Right renal cortex interstitium (tissue), 3 donors: ENCODE results near the gene BCAS3. TPM values are rescaled to one million over a fixed set of nuclear protein-coding genes. Genes with fewer than 3 reads are reported as not detected.
"Not testable (repeated sequence)": the region's sequence is repeated elsewhere in the genome, so short reads cannot be mapped to it uniquely, and the experiment has no call there.

Experiments used
- DNase-seq, 3 donors: peaks; one replicate each; pipeline ENCODE4 v3.0.0-alpha.2; 2013; ENCODE audit warnings: low read depth in 3 of 3, low spot score in 2 of 3
- polyA plus RNA-seq, 3 donors: library from polyadenylated mRNA; unstranded; fragments of 120-200 nt; gene quantifications; one replicate each; pipeline ENCODE4 v1.2.1, GENCODE V29; 2013; ENCODE audit not compliant: insufficient read length in 3 of 3

Gene BCAS3
- polyA plus RNA-seq, 3 donors, result 27.6 to 28.5 (median 27.8) TPM

DNA sequence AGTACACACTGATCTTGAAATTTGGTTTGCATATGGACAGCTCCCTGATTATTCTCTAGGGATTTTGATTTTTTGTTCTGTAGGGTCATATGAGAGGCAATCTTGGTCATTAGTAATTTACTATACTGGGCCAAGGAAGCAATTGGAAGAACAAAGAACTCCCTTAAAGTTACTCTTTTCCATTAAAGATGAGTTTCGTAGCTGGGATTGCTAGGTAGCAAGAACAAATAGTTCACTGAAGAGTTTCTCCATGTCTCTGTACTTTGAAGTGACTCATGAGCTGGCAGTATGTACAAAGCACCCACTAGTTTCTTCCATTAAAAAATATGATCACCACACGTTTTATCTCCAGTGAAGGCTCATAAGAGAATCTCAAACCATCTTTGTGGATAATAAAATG is 6.2 kb upstream of the BCAS3 start:
- DNase-seq, result no peak

DNA sequence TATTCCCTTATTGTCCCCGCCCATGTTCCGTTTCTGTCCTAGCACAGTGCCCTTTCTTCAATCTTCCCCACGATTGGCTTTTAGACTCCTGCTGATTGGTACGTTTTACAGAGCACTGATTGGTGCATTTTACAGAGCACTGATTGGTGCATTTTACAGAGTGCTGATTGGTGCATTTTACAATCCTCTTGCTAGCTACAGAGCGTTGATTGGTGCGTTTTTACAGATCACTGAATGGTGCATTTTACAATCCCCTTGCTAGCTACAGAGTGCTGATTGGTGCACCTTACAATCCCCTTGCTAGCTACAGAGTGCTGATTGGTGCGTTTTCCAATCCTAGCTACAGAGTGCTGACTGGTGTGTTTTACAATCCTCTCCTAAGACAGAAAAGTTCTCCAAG is 3.0 kb upstream of the BCAS3 start:
- DNase-seq, result not testable (repeated sequence)

DNA sequence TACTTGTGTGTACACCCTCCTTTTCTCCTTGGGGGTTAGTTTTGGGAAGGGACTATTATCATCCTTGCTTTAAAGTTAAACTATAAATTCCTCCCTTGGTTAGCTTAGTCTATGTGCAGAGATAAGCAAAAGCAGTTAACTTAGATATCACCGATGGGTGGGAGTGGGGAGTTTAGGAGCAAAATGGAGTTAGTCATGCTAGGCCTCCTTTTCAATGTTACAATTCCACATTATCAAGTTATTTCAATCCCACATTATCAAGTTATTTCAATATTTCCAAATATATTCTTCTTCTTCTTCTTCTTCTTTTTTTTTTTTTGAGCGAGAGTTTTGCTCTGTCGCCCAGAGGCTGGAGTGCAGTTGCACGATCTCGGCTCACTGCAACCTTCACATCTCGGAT is 1.7 kb upstream of the BCAS3 start:
- no peak for DNase-seq

DNA sequence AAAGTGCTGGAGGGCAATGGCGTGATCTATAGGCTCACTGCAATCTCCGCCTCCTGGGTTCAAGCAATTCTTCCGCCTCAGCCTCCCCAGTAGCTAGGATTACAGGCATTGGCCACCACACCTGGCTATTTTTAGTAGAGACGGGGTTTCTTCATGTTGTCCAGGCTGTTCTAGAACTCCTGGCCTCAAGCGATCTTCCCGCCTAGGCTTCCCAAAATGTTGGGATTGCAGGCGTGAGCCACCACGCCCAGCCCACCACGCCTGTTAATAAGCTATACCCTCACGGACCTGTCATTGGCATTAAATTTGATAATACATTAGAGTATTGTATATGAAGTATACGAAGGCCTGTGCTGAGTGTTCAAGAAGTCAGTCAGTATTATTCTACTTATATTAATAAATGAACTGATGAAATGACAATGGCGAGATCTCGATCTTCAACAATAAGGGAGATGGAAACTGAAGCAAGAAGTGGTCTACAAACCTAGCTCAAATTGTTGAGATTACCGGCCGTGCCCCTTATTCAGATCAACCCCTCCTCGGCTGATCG is 818 bp upstream of the BCAS3 start:
- DNase-seq, result no peak

DNA sequence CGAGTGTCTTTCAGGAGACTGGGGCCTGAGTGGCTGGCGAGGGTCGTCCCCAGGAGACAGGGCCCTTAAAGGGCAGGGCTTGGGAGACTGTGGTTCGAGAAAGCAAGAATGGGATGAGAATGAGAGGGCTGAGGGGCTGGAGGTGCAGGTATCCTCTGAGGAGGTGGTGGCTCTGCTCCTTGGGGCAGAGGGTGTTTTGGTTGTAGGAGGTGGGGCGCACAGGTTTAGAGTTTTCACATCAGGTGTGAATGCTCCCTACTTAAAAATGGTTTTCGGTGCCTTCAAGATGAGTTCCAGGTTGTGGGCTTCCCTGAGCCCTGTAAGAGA is 430 bp downstream of the BCAS3 start:
- DNase-seq, result no peak

DNA sequence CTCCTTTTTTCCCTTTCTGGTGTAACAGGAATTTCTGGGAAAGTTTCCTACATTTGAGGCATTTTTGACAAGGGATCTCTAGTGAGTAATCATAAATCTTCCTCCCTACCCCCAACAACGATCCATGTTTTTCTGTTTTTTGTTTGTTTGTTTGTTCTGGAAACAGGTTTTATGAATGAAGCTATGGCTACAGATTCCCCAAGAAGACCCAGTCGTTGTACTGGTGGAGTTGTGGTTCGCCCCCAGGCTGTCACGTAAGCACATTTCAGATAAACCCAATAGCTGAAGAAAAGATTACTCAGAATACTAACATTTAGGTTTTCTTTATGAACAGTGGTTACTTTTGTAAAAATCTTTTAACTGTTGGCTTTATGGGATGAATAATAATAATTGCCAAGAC is 1.6 kb downstream of the BCAS3 start:
- no peak for DNase-seq

DNA sequence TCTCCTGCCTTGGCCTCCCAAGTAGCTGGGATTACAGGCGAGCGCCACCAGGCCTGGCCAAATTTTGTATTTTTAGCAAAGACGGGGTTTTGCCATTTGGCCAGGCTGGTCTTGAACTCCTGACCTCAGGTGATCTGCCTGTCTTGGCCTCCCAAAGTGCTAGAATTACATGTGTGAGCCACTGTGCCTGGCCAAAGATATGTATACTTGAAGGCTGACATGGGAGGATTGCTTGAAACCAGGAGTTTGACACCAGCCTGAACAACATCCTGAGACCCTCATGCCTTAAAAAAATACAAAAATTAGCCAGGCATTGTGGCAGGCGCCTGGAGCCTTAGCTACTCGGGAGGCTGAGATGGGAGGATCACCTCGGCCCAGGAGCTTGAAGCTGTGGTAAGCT is 3.1 kb downstream of the BCAS3 start:
- DNase-seq, result no peak

DNA sequence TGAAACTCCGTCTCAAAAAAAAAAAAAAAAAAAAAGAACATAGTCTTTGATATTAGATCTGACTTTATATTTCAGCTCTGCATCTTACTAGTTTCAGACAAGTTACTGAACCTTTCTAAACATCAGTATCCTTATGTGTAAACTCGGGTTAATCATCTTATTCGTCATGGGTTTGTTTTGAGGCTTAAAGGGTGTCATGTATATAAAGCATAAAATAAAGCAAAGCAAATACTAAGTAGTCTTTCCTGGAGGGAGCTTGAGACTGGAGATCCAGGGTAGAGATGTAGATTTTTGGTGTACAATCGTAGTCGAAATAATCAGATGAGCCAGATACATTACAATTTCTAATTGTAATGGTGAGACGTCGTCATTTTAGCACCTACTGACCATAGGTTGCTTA is 7.8 kb downstream of the BCAS3 start:
- no peak for DNase-seq

DNA sequence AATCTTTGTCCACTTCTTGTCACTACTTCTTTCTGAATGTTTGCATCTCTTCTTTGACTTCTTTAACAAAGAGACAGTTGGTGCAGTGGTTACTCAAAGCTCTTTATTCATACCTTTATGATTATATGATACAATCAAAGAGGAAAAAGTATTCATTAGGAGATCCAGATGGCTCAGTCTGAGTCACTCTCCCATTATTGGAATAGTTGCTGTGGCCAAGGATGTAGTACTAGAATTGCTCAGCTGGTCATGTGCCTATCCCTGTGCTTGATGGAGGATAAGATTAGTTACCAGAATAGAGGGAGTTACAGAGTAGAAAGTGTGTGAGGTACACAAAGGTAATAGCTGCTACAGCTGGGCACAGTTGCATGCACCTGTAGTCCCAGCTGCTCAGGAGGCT is 18.3 kb downstream of the BCAS3 start:
- DNase-seq, result no peak

DNA sequence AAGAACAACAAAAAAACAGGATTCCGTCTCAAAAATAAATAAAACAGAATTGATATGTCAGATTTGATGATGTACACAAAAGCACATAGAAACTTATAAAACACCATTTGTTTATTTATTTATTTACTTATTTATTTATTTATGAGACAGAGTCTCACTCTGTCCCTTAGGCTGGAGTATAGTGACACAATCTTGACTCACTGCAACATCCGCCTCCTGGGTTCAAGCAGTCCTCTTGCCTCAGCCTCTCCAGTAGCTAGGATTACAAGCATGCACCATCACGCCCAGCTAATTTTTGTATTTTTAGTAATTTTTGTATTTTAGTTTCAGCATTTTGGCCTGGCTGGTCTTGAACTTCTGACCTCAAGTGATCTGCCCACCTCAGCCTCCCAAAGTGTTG is 21.4 kb downstream of the BCAS3 start:
- DNase-seq, result no peak

DNA sequence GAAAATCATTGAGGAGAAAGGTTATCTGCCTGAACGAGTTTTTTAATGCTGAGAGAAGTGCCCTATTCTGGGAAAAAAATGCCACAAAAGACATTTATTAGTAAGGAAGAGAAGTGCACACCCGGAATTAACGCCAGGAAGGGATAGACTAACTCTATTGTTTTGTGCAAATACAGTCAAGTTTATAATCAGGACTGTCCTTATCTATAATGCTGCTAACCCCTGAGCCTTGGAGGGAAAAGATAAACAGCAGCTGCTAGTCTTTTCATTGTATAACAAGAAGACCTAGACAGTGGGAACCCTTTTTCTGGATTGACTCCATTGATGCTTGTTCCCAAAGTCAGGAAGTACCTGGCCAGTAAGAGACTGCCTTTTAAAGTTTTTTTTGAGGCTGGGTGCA is 26.5 kb downstream of the BCAS3 start:
- DNase-seq, result no peak

DNA sequence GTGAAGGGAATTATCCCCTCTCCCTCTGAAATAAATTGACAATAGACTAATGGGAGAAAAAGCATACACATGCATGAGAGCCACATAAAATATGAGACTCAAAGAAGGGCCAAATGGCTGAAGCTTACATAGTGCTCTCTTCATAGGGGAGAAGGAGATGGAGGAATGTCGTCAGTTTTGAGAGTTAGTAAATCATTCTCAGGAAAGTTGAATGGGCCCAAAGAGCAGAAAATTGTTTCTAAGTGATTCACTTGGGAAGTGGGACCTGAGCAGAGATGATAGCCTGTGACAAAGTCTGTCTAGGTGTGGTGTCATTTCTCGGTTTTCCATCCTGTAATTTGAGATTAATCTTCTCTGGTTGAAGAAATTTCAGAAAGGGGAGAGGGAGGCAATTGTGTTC is 35.0 kb downstream of the BCAS3 start:
- DNase-seq, result no peak

DNA sequence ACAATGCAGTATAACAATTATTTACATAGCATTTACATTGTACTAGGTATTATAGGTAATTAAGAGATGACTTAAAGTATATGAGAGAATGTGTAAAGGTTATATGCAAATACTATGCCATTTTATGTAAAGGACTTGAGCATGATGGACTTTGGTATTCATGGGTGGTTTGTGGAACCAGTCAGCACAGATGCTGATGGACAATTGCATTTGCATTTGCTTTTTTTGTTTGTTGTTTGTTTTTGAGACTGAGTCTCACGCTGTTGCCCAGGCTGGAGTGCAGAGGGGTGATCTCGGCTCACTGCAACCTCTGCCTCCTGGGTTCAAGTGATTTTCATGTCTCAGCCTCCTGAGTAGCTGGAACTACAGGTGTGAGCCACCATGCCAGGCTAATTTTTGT is 36.0 kb downstream of the BCAS3 start:
- no peak for DNase-seq

DNA sequence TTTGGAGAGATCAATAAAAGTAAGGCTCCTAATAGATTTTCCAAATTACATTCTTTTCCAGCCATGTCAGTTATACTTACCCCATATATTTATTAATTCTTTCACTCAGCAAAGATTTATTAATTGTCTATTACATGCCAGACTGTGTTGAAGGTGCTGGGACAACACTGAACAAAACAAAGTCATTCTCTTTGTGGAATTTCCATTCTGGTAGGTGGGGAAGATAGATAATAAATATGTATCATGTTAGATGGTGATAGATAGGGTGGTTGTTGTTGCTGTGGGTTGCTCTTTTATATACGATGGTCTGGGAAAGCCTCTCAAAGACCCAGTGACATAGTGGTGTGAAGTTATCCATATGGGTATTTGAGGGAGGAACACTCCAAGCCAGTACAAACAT is 39.1 kb downstream of the BCAS3 start:
- no peak for DNase-seq

DNA sequence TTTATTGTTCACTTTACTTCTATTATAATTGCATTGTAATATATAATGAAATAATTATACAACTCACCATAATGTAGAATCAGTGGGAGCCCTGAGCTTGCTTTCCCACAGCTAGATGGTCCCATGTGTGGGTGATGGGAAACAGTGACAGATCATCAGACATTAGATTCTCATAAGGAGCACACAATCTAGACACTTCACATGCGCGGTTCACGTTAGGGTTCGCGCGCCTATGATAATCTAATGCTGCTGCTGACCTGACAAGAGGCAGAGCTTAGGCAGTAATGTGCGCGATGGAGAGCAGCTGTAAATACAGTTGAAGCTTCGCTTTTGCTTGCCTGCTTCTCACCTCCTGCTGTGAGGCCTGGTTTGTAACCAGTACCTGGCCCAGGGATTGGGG is 40.2 kb downstream of the BCAS3 start:
- DNase-seq, result no peak

DNA sequence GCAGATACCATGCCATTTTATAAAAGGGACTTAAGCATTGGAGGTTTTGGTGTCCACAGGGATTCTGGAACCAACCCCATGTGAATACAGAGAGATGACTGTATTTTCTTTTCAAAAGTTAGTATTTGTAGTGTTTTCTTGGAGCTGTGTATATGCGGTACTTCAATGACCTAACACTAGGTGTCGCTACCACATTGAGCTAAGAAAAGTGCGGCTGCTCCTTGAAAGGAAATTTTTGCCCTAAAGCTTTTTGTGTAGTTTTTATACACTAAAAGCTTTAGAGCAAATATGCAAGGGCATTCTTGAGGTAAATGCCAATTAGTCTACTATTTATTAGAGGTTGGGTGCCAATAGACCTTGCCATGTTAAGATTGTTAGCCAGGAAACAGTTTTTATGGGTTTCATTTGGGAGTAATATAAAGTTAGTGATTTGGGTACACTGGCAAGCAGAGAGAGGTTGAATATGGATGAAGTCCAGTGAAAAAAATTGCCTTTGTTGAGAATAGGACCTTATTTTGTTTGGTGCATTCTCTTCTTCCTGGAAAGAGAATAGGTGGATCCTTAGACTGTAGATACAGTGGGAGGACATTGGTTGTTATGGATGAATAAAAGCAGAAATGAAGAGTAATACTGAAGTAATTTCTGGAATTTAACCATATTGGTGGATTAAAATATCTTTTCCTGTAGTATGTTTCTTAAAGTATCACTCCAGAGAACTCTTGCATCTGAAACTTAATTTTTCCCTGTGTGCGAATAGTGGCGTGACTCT is 43.3 kb downstream of the BCAS3 start:
- peak; percentile 57 to 61 (median 58) for DNase-seq

DNA sequence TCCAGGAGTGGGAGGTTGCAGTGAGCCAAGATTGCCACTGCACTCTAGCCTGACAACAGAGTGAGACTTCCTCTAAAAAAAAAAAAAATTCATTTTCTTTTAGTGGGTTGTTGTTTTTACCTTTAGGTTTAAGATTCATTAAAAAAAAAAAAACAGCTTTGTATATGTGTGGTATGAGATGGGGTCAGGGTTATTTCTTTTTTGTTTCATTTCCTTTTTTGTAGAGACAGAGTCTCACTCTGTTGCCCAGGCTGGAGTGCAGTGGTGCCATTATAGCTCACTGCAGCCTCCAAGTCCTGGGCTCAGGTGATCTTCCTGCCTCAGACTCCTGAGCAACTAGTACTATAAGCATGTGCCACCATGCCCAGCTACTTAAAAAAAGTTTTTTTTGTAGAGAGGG is 47.0 kb downstream of the BCAS3 start:
- DNase-seq, result no peak

DNA sequence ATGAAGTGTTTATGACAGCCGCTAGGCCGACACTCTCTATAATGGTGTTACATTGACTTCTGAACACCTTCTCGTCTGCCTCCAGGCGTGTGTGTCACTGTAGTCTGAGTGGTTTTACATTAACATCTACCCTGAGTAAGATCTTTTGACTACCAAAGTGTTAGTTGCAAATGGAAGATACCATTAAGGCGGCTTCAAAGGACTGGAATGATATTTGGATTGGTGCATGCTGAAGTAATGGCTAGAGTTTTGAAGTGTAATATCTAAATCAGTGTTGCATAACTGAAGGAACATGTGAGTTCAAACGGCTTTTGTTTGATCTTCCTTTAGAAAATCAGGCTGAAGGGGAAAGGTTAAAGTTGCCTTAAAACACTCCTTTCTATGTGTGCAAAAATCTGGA is 52.2 kb downstream of the BCAS3 start:
- DNase-seq, result no peak

DNA sequence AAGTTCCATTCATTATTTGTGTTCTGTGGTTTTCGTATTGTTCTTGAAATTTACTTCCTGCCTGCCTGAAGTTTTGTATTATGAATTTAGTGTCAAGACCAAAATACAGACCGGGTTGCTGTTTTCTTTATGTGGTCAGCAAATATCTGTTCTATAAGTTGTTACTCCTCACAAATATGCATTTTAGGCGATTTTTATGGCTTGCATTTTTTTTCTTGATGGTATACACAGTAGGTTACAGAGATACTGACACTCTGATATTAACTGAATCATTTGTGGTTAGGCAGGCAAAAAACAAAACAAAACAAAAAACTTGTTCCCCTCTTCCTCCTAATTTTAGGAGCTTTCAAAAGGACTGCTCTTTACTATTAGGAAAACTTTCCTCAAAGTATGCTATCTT is 52.6 kb downstream of the BCAS3 start:
- DNase-seq, result no peak

DNA sequence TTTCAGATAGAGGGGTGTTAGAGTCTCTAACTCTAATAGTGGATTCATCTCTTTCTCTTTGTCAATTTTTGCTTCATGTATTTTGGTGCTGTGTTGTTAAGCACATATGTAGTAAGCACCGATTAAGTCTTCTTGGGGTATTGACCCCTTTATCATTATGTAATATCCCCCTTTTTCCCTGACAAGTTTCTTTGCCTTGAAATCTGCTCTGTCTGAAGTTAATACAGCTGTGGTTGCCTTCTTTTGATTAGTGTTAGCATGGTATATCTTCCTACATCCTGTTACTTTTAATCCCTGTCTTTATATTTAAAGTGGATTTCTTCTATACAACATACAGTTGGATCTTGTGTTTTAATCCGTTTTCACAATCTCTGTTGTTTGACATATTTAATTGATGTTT is 60.6 kb downstream of the BCAS3 start:
- DNase-seq, result no peak

DNA sequence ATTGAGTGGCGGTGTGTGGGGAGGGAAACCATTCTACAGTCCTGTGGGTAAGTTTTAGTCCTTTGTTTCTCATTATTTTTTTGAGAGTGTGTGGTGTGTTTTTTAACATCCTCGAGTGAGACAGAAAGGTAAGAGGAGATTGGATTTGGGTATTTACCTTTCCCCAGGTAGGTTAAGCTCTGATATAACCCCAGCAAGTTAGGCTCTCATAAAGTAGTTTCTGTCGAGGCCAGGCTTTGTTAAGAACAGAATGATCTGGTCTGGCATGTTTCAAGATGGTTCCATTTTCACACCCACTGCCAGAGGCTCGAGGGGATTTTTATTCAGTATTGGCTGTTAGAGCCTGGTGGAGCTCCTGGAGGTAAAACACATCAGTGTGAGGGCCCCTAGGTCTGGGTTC is 62.9 kb downstream of the BCAS3 start:
- no peak for DNase-seq

DNA sequence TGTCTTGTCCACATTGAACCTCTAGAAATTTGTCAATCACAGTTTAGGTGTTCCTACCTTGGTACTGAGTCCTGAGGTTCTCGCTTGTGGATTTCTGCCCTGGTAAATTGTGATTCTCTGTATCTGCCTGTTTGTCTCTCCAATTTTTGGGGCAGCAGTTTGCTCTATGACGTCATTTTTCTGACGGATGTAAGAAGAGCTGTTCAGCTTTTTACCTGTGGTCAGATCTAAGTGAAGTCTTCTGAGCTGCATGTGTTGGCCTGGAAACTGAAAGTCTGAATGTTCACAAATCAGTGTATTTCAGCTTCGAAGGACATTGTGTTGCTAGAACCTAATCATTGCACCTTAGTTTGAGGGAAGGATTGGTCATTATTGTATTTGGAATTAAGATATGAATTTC is 63.4 kb downstream of the BCAS3 start:
- no peak for DNase-seq

DNA sequence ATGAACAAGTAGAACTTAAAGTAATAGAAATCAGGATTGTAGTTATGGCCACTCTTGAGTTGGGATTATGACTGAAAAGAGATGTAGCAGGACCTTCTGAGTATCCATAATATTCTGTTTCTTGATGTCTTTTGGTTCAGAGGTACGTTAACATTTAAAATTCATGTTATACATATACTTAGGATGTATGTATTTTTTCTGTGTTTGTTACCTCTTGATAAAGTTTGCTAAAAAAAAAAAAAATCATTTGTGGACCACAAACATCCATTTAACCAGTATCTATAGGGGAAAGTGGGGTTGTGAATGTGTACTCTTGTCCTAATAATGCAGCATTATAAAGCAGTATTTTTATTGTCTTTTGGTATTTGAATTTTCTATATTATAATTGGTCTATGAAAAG is 65.6 kb downstream of the BCAS3 start:
- no peak for DNase-seq
